Hepatocyte (in vitro differentiated cells): Measurements from ENCODE around the gene XPO1. TPM values are rescaled to one million over a fixed set of nuclear protein-coding genes. Genes with fewer than 3 reads are reported as not detected.

Source experiments
- DNase-seq: peaks from one replicate; pipeline ENCODE4 v3.0.0-alpha.2; 2016; ENCODE audit warnings: low spot score
- H2AFZ ChIP-seq: fragments of 200-600 bp; sonication (generic); 2 replicates; pipeline ENCODE4 v1.6.0; 2016; ENCODE audit warnings: antibody characterized with exemption, mild to moderate bottlenecking
- H3K27ac ChIP-seq: fragments of 200-600 bp; sonication (generic); 2 replicates; pipeline ENCODE4 v1.5.1; 2016; ENCODE audit warnings: mild to moderate bottlenecking
- H3K27me3 ChIP-seq: fragments of 200-600 bp; sonication (generic); 2 replicates; pipeline ENCODE4 v1.6.1; 2016
- H3K36me3 ChIP-seq: fragments of 200-600 bp; sonication (generic); replicated peaks from 2 replicates; pipeline ENCODE4 v1.5.1; 2016; ENCODE audit warnings: low read depth; ENCODE audit not compliant: insufficient read depth
- H3K4me1 ChIP-seq: fragments of 200-600 bp; sonication (generic); 2 replicates; pipeline ENCODE4 v1.5.1; 2016; ENCODE audit warnings: mild to moderate bottlenecking, moderate library complexity; ENCODE audit not compliant: insufficient read depth
- H3K4me2 ChIP-seq: fragments of 200-600 bp; sonication (generic); 2 replicates; pipeline ENCODE4 v1.6.0; 2016
- H3K4me3 ChIP-seq: fragments of 200-600 bp; sonication (generic); 2 replicates; pipeline ENCODE4 v1.5.1; 2016; ENCODE audit warnings: mild to moderate bottlenecking
- H3K79me2 ChIP-seq: fragments of 200-600 bp; sonication (generic); 2 replicates; pipeline ENCODE4 v1.6.0; 2017; ENCODE audit warnings: mild to moderate bottlenecking
- H3K9me2 ChIP-seq: fragments of 200-600 bp; sonication (generic); replicated peaks from 2 replicates; pipeline ENCODE4 v1.6.0; 2017; ENCODE audit warnings: mild to moderate bottlenecking; ENCODE audit not compliant: insufficient read depth
- H3K9me3 ChIP-seq: fragments of 200-600 bp; sonication (generic); 2 replicates; pipeline ENCODE4 v1.5.1; 2016; ENCODE audit warnings: low read depth, mild to moderate bottlenecking
- H4K20me1 ChIP-seq: fragments of 200-600 bp; sonication (generic); 2 replicates; pipeline ENCODE4 v1.6.0; 2016; ENCODE audit warnings: mild to moderate bottlenecking; ENCODE audit not compliant: insufficient read depth, poor library complexity, severe bottlenecking
- EZH2 ChIP-seq: fragments of 200-600 bp; sonication (generic); IDR thresholded peaks from 2 replicates; pipeline ENCODE4 v1.6.1; 2016; ENCODE audit warnings: antibody characterized with exemption, mild to moderate bottlenecking, borderline replicate concordance
- EZH2phosphoT487 ChIP-seq: fragments of 200-600 bp; sonication (generic); IDR thresholded peaks from one replicate; pipeline ENCODE4 v1.6.1; 2018; ENCODE audit warnings: antibody characterized with exemption, mild to moderate bottlenecking, low read depth, moderate library complexity; ENCODE audit not compliant: unreplicated experiment, severe bottlenecking
- WGBS: methylation state at CpG from one replicate; pipeline ENCODE4 v1.1.6; 2016; ENCODE audit warnings: low lambda C conversion rate; ENCODE audit errors: missing lambda C conversion rate; 5-methylcytosine and 5-hydroxymethylcytosine counted together
- polyA plus RNA-seq: library from polyadenylated mRNA; unstranded; fragments of >200 nt; fragmentation: Nextera tagmentation; extraction: Ambion mirVana; gene quantifications from 2 replicates; pipeline ENCODE4 v1.2.1, GENCODE V29; 2016
- total RNA-seq: library from RNA; depleted of rRNA; stranded (reverse); fragments of >200 nt; gene quantifications from 2 replicates; pipeline ENCODE4 v1.2.3, GENCODE V29; 2014
- TF ChIP-seq, protein P1 (sequence below): fragments of 200-600 bp; sonication (generic); IDR thresholded peaks from 2 replicates; pipeline ENCODE4 v1.5.1; 2016; ENCODE audit warnings: antibody characterized with exemption, mild to moderate bottlenecking; ENCODE audit not compliant: poor library complexity

XPO1 gene
- total and polyA plus RNA-seq, 2 experiments from 2014 or later: 44.1 to 151 TPM

- Histone ChIP-seq H4K20me1 (peaks cover 90% of the 10 kb centered on the region), H2AFZ (no peak overlapping the region), H3K27me3 (no peaks in the 10 kb centered on the region), H3K9me2 (no peaks in the 10 kb centered on the region), H3K27ac (no peak overlapping the region), H3K79me2 (peaks cover 100% of the 10 kb centered on the region), H3K4me3 (no peak overlapping the region), H3K36me3 (no peaks in the 10 kb centered on the region), H3K4me1 (peaks cover 15% of the 10 kb centered on the region), H3K9me3 (peaks cover 4% of the 10 kb centered on the region), H3K4me2 (no peak overlapping the region)
- DNase-seq: no peak
- TF ChIP-seq EZH2: no peak
- TF ChIP-seq, protein P1, sequence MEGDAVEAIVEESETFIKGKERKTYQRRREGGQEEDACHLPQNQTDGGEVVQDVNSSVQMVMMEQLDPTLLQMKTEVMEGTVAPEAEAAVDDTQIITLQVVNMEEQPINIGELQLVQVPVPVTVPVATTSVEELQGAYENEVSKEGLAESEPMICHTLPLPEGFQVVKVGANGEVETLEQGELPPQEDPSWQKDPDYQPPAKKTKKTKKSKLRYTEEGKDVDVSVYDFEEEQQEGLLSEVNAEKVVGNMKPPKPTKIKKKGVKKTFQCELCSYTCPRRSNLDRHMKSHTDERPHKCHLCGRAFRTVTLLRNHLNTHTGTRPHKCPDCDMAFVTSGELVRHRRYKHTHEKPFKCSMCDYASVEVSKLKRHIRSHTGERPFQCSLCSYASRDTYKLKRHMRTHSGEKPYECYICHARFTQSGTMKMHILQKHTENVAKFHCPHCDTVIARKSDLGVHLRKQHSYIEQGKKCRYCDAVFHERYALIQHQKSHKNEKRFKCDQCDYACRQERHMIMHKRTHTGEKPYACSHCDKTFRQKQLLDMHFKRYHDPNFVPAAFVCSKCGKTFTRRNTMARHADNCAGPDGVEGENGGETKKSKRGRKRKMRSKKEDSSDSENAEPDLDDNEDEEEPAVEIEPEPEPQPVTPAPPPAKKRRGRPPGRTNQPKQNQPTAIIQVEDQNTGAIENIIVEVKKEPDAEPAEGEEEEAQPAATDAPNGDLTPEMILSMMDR: no peak
- no peak for TF ChIP-seq EZH2phosphoT487
Observed at GRCh38 chr2:61434314-61434713, 103.8 kb downstream of the XPO1 start.

DNA sequence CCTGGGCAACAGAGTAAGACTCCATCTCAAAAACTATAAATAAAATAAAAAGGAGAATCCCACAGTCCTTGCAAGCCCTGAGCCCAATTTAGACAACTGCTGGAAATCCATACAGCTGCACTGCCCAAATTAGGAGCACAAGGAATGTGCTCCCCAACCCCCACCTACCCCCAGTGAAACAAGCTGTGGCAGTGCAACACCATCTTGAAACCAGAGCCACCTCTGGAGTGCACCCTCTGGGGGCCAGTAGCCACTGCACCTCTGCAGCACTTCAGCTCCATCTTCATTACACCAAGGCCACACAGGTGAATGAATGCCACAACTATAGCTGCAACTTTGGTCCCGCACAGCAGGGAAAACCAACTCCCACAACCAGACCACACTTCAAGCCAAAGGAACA lies 104.5 kb downstream of the XPO1 start:
- Histone ChIP-seq H3K27me3 (no peaks in the 10 kb centered on the region), H3K4me1 (peaks cover 15% of the 10 kb centered on the region), H3K36me3 (no peaks in the 10 kb centered on the region), H2AFZ (no peak overlapping the region), H3K9me3 (peaks cover 4% of the 10 kb centered on the region), H4K20me1 (peaks cover 91% of the 10 kb centered on the region), H3K79me2 (peaks cover 100% of the 10 kb centered on the region), H3K27ac (peak overlapping the region; percentile 63), H3K4me2 (no peak overlapping the region), H3K4me3 (no peak overlapping the region), H3K9me2 (no peaks in the 10 kb centered on the region)
- WGBS: 100% methylated on average over 1 of the region's 1 CpG
- no peak for TF ChIP-seq EZH2phosphoT487
- TF ChIP-seq, protein P1: no peak
- TF ChIP-seq EZH2: no peak
- no peak for DNase-seq

DNA sequence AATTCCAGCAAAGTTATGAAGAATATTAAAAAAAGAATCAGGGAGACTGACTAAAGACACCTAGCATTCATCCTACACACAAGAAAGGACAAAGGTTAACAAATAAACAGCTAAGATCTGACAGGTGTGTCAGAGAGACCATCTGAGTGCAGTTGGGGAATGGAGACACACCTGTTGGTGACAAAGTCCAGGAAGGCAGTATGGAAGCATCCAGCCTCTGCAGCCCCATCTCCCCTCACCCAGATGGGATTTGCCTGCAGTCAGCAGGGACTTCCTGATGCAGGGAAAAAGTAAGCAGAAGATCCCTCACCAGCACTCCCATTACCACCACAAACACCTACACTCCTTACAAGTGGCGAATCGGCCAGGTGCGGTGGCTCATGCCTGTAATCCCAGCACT lies 105.2 kb downstream of the XPO1 start:
- Histone ChIP-seq H3K9me3 (peaks cover 4% of the 10 kb centered on the region), H2AFZ (no peak overlapping the region), H3K27ac (peak overlapping the region; percentile 63), H3K4me1 (peaks cover 15% of the 10 kb centered on the region), H3K4me3 (no peak overlapping the region), H4K20me1 (peaks cover 90% of the 10 kb centered on the region), H3K9me2 (no peaks in the 10 kb centered on the region), H3K4me2 (peak overlapping the region; percentile 53), H3K79me2 (peaks cover 100% of the 10 kb centered on the region), H3K27me3 (no peaks in the 10 kb centered on the region), H3K36me3 (no peaks in the 10 kb centered on the region)
- 94% methylated on average over 3 of the region's 3 CpGs for WGBS
- TF ChIP-seq, protein P1: no peak
- no peak for TF ChIP-seq EZH2
- no peak for TF ChIP-seq EZH2phosphoT487
- DNase-seq: peak; percentile 45

- TF ChIP-seq EZH2phosphoT487: no peak
- TF ChIP-seq, protein P1: no peak
- no peak for TF ChIP-seq EZH2
- no peak for DNase-seq
- Histone ChIP-seq H3K4me1 (peaks cover 15% of the 10 kb centered on the region), H3K36me3 (no peaks in the 10 kb centered on the region), H3K27ac (no peak overlapping the region), H4K20me1 (peaks cover 94% of the 10 kb centered on the region), H2AFZ (no peak overlapping the region), H3K4me3 (no peak overlapping the region), H3K27me3 (no peaks in the 10 kb centered on the region), H3K9me2 (no peaks in the 10 kb centered on the region), H3K9me3 (peaks cover 4% of the 10 kb centered on the region), H3K79me2 (peaks cover 99% of the 10 kb centered on the region), H3K4me2 (no peak overlapping the region)
- WGBS: 91% methylated on average over 5 of the region's 5 CpGs
Observed at GRCh38 chr2:61431345-61431744, 106.8 kb downstream of the XPO1 start.
